Body of pancreas (tissue), 4 donors: ENCODE data around the gene TMEM243.

Experiments
- POLR2A ChIP-seq, 3 donors: fragments of 450-650 bp; IDR thresholded peaks; one replicate each; pipeline ENCODE4 v1.6.1; 2016; ENCODE audit warnings: antibody characterized with exemption in 3 of 3, mild to moderate bottlenecking in 2 of 3
- TF ChIP-seq, protein P1 (sequence below), 7 experiments: fragments of 450-650 bp in 4 of 7; fragments of 200-600 bp in 3 of 7; sonication (generic) in 3 of 7; IDR thresholded peaks; one replicate each; pipeline ENCODE4 v1.5.1; 2016 to 2019; ENCODE audit warnings: antibody characterized with exemption in 7 of 7

DNA sequence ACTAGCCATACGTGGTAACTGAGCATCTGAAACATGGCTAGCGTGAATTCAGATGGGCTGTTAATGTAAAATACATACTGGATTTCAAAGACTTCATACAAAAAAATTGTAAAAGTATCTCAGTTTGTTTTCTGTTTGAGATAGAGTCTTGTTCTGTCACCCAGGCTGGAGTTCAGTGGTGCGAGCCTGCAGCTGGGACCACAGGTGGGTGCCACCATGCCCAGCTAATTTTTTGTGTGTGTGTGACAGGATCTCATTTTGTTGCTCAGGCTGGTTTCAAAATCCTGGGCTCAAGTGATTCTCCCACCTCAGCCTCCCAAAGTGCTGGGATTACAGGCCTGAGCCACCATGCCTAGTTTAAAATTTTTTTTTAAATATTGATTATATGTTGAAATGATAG lies 4.5 kb downstream of the TMEM243 start:
- TF ChIP-seq, protein P1, sequence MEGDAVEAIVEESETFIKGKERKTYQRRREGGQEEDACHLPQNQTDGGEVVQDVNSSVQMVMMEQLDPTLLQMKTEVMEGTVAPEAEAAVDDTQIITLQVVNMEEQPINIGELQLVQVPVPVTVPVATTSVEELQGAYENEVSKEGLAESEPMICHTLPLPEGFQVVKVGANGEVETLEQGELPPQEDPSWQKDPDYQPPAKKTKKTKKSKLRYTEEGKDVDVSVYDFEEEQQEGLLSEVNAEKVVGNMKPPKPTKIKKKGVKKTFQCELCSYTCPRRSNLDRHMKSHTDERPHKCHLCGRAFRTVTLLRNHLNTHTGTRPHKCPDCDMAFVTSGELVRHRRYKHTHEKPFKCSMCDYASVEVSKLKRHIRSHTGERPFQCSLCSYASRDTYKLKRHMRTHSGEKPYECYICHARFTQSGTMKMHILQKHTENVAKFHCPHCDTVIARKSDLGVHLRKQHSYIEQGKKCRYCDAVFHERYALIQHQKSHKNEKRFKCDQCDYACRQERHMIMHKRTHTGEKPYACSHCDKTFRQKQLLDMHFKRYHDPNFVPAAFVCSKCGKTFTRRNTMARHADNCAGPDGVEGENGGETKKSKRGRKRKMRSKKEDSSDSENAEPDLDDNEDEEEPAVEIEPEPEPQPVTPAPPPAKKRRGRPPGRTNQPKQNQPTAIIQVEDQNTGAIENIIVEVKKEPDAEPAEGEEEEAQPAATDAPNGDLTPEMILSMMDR (IDR thresholded peaks at IDR 0.05), result no peak
- TF ChIP-seq POLR2A (IDR thresholded peaks at IDR 0.05), result no peak
